Measurements from ENCODE around the gene BAZ1A.
"Not testable (repeated sequence)": the region's sequence is repeated elsewhere in the genome, so short reads cannot be mapped to it uniquely, and the experiment has no call there.

The BAZ1A gene

GRCh38 chr14:34851395-34851794 lies 23.8 kb downstream of the BAZ1A start:
- no peak for DNase-seq

GRCh38 chr14:34845869-34846268 lies 29.3 kb downstream of the BAZ1A start:
- DNase-seq = no peak

GRCh38 chr14:34843011-34843554 lies 32.1 kb downstream of the BAZ1A start:
- no peak for DNase-seq

GRCh38 chr14:34837801-34838322 lies 37.3 kb downstream of the BAZ1A start:
- no peak for DNase-seq

GRCh38 chr14:34835312-34835711 lies 39.8 kb downstream of the BAZ1A start:
- no peak for DNase-seq

- peak in 1 of 2 donors; percentile 35 for DNase-seq
Measured at GRCh38 chr14:34833549-34834523, 41.3 kb downstream of the BAZ1A start.

GRCh38 chr14:34826661-34827060 lies 48.5 kb downstream of the BAZ1A start:
- DNase-seq = no peak

GRCh38 chr14:34824826-34825225 lies 50.3 kb downstream of the BAZ1A start:
- no peak for DNase-seq

- no peak for DNase-seq
Measured at GRCh38 chr14:34824256-34824655, 50.9 kb downstream of the BAZ1A start.

- no peak for DNase-seq
Measured at GRCh38 chr14:34817768-34818167, 57.4 kb downstream of the BAZ1A start.

- DNase-seq = no peak
Measured at GRCh38 chr14:34810028-34810427, 65.1 kb downstream of the BAZ1A start.

- DNase-seq = no peak
Measured at GRCh38 chr14:34806257-34806656, 68.9 kb downstream of the BAZ1A start.

GRCh38 chr14:34804933-34805332 lies 70.2 kb downstream of the BAZ1A start:
- no peak for DNase-seq

GRCh38 chr14:34798861-34799260 lies 76.3 kb downstream of the BAZ1A start:
- DNase-seq = not testable (repeated sequence)

- DNase-seq = no peak
Measured at GRCh38 chr14:34797747-34798583, 77.2 kb downstream of the BAZ1A start.

GRCh38 chr14:34796902-34797301 lies 78.3 kb downstream of the BAZ1A start:
- no peak for DNase-seq

GRCh38 chr14:34794941-34795340 lies 80.2 kb downstream of the BAZ1A start:
- DNase-seq = no peak

- no peak for DNase-seq
Measured at GRCh38 chr14:34794217-34794616, 80.9 kb downstream of the BAZ1A start.

GRCh38 chr14:34792598-34792997 lies 82.6 kb downstream of the BAZ1A start:
- DNase-seq = no peak

- no peak for DNase-seq
Measured at GRCh38 chr14:34785223-34786006, 89.7 kb downstream of the BAZ1A start.

GRCh38 chr14:34782031-34782430 lies 93.1 kb downstream of the BAZ1A start:
- DNase-seq = no peak

- DNase-seq = no peak
Measured at GRCh38 chr14:34781242-34781641, 93.9 kb downstream of the BAZ1A start.

All from CD4-positive, alpha-beta T cell treated with Interleukin-1 beta for 1 hour (primary cell).